Right lobe of liver (tissue), 6 donors: ENCODE results near the gene C6orf120. TPM values are rescaled to one million over a fixed set of nuclear protein-coding genes. Genes with fewer than 3 reads are reported as not detected.

Experiments used
- ATAC-seq, 4 donors: fragments of 200-7000 bp; cut with Tn5 transposase; one replicate each; pipeline ENCODE4 v1.9.1; 2020; ENCODE audit warnings: mild to moderate bottlenecking in 4 of 4, moderate library complexity in 4 of 4
- DNase-seq, 3 donors: peaks; one replicate each; pipeline ENCODE4 v3.0.0-alpha.2; 2020
- H3K27ac ChIP-seq, 3 donors: fragments of 200-600 bp; one replicate each; pipeline ENCODE4 v1.8.0; 2022
- H3K27me3 ChIP-seq, 2 donors: fragments of 200-600 bp; one replicate each; pipeline ENCODE4 v1.8.0; 2022
- H3K36me3 ChIP-seq, 4 donors: fragments of 200-600 bp; sonication (generic) in 1 of 4; one replicate each; pipeline versions ENCODE4 v1.5.1 to v1.8.0; 2017 to 2022; ENCODE audit warnings: control low read depth in 1 of 4
- H3K4me1 ChIP-seq, 4 donors: fragments of 200-600 bp; sonication (generic) in 1 of 4; one replicate each; pipeline versions ENCODE4 v1.5.1 to v1.8.0; 2017 to 2022; ENCODE audit warnings: control low read depth in 1 of 4
- H3K4me3 ChIP-seq, 3 donors: fragments of 200-600 bp; one replicate each; pipeline ENCODE4 v1.8.0; 2022
- H3K9me3 ChIP-seq, 4 donors: fragments of 200-600 bp; sonication (generic) in 1 of 4; one replicate each; pipeline versions ENCODE4 v1.5.1 to v1.8.0; 2017 to 2022; ENCODE audit warnings: control low read depth in 1 of 4
- POLR2A ChIP-seq: fragments of 450-650 bp; IDR thresholded peaks from one replicate; pipeline ENCODE4 v1.6.1; 2017; ENCODE audit warnings: antibody characterized with exemption, mild to moderate bottlenecking
- WGBS: methylation state at CpG from one replicate; pipeline ENCODE4 v1.1.6; 2018; ENCODE audit warnings: low coverage, low lambda C conversion rate; ENCODE audit not compliant: insufficient coverage; ENCODE audit errors: missing lambda C conversion rate; 5-methylcytosine and 5-hydroxymethylcytosine counted together
- intact Hi-C, 2 donors: fragments of 100-400 bp; cut with DNase I; formaldehyde crosslinking; loops; one replicate each; pipeline versions ENCODE4 v1.11.2 to v1.14.1; 2022
- total RNA-seq, 6 experiments: library from RNA; depleted of rRNA in 2 of 6; stranded (reverse); fragments of >200 nt in 2 of 6; fragmentation: NEBNext Ultra II Directional in 3 of 6; extraction: Animal tissue kit (Norgen Biotek cat#: 25700) in 3 of 6; gene quantifications; one replicate each; pipeline versions ENCODE4 v1.1.0 to v1.2.4, GENCODE V29; 2016 to 2023
- TF ChIP-seq, protein P1 (sequence below), 4 donors: fragments of 200-600 bp in 3 of 4; fragments of 450-650 bp in 1 of 4; IDR thresholded peaks; one replicate each; pipeline versions ENCODE4 v1.5.1 to v1.8.0; 2016 to 2022; ENCODE audit warnings: antibody characterized with exemption in 4 of 4, mild to moderate bottlenecking in 2 of 4
- donor health status: DM: no; HTN: yes; CAD: no.
- donor health status: DM: no; HTN: no; CAD: no.
- donor health status: DM: no; HTN: no; CAD: no.
- donor health status: DM: no; HTN: yes; CAD: no.
- donor health status: DM: no; HTN: yes; CAD: no.

C6orf120 gene
- total RNA-seq, 6 experiments from 2014 or later = 17.2 to 38.2 (median 22.6) TPM

DNA sequence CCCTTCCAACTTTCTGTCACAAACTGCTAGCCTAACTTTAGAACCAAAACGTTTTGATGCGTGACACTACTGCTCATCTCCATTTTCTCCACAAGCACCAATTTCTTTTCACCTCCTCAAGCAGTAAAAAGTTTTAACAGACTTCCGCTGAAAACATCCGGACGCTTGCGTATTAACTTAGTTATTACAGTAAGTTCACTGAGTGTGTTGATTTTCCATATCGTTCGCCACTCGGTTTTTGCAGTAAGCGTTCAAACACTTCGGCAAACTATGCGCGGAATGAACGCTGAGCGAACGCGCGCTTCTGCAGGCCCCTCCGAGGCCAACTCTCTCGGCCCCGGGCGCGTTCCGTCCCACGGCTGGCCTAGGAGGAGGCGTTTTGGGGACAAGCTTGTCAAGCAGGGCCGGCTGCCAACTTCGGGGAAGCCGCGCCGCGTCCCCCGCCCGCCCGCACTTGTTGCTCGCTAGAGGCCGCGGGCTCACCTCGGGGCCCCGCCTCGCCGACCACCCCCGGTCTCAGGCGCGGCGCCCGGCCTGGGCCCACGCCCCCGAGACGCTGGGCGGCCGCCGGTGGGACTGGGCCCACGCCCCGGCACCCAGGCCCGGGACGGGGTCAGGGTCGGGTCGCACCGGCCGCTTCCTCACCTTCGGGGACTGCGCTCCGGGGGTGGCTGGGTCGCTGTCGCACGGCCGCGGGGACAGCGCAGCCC is 21.4 kb downstream of the C6orf120 start:
- TF ChIP-seq, protein P1, sequence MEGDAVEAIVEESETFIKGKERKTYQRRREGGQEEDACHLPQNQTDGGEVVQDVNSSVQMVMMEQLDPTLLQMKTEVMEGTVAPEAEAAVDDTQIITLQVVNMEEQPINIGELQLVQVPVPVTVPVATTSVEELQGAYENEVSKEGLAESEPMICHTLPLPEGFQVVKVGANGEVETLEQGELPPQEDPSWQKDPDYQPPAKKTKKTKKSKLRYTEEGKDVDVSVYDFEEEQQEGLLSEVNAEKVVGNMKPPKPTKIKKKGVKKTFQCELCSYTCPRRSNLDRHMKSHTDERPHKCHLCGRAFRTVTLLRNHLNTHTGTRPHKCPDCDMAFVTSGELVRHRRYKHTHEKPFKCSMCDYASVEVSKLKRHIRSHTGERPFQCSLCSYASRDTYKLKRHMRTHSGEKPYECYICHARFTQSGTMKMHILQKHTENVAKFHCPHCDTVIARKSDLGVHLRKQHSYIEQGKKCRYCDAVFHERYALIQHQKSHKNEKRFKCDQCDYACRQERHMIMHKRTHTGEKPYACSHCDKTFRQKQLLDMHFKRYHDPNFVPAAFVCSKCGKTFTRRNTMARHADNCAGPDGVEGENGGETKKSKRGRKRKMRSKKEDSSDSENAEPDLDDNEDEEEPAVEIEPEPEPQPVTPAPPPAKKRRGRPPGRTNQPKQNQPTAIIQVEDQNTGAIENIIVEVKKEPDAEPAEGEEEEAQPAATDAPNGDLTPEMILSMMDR (IDR thresholded peaks at IDR 0.05) = no peak
- peak; percentile 37 for TF ChIP-seq POLR2A
- Histone ChIP-seq H3K9me3 (no peaks in the 10 kb centered on the region), H3K4me3 (peak overlapping the region; percentile 53 to 73 (median 66)), H3K4me1 (peaks cover 0 to 21% (median 8%) of the 10 kb centered on the region in 4 donors), H3K27me3 (no peaks in the 10 kb centered on the region), H3K27ac (peak overlapping the region; percentile 75 to 90 (median 88)), H3K36me3 (no peaks in the 10 kb centered on the region)
- 0% methylated on average over 27 of the region's 70 CpGs for WGBS
- DNase-seq = peak; percentile 86 to 89 (median 89)
- peak; percentile 63 to 76 (median 75) for ATAC-seq
- intact Hi-C loops = no loop called here

DNA sequence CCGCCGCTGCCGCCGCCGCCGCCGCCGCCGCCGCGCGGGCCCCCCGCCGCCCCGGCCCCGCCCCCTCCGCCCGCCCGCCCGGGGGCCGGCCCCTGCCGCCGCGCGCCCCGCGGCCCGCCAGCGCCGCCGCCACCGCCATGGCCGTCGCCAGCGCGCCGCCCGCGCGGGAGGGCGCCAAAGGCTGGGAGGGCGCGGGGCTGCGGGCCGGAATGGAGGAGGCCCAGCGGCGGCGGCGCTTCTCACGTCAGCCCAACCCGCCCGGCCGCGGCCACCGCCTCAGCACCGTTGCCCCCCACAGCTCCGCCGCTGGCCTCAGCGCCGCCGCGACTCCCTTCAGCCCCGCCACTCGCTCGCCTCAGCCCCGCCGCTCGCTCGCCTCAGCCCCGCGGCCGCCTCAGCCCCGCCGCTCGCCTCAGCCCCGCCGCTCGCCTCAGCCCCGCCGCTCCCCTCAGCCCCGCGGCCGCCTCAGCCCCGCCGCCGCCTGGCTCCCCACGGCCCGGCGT is 22.1 kb downstream of the C6orf120 start:
- TF ChIP-seq, protein P1 (IDR thresholded peaks at IDR 0.05) = no peak
- TF ChIP-seq POLR2A = peak; percentile 18
- Histone ChIP-seq H3K4me1 (peaks cover 0 to 21% (median 8%) of the 10 kb centered on the region in 4 donors), H3K4me3 (peak overlapping the region in 2 of 3 donors; percentile 46 to 65), H3K27me3 (no peaks in the 10 kb centered on the region), H3K36me3 (no peaks in the 10 kb centered on the region), H3K27ac (peak overlapping the region; percentile 39 to 88 (median 52)), H3K9me3 (no peaks in the 10 kb centered on the region)
- intact Hi-C loops = no loop called here
- peak; percentile 54 to 63 (median 54) for DNase-seq
- under 1% methylated on average over 34 of the region's 89 CpGs for WGBS
- ATAC-seq = peak; percentile 10 to 45 (median 38)

DNA sequence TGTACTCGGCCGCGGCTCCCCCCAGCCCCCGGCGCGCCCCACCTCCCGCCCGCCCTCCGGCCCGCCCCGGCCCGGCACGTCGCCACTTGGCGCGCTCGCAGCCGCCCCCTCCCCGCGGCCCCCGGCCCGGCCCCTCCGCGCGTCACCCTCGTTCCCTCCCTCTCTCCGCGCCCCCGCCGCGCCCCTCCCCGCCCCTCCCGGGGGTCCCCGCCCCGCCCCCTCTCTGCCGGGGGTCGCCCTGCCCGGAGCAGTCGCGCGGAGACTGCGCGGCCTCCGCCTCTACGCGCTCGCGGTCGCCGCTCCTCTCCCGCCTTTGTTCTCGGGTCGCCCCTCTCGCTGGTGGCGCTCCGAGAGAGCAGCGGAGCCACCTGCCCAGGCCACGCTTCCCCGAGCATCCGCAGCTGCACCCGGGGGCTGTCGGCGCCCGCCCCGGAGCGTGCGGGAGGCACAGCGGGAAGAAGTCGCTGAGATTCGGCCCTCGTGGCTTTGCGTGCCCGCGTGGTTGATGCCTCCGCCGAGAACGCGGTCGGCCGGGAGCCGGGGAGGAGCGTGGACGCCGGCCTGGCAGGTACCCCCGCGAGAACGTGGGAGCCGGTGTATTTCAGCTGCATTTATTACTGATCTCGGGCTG is 22.7 kb downstream of the C6orf120 start, which contains the start of gene PHF10:
Gene PHF10 (minus strand): TSS at position 7 of the 631 bp plus-strand sequence. CDS start 569 bp downstream, outside the sequence.
- DNase-seq = peak; percentile 63 to 66 (median 65)
- Histone ChIP-seq H3K9me3 (no peaks in the 10 kb centered on the region), H3K36me3 (no peaks in the 10 kb centered on the region), H3K4me3 (peak within 1 kb of the TSS; percentile 53 to 73 (median 66)), H3K27ac (peak within 1 kb of the TSS; percentile 80 to 94 (median 88)), H3K27me3 (no peaks in the 10 kb centered on the region), H3K4me1 (peaks cover 0 to 21% (median 8%) of the 10 kb centered on the region in 4 donors)
- peak; percentile 21 to 58 (median 51) for ATAC-seq
- TF ChIP-seq POLR2A = no peak
- TF ChIP-seq, protein P1 (IDR thresholded peaks at IDR 0.05) = no peak
- intact Hi-C loops = no loop called here
- no CpG with 5 or more reads among the region's 89 CpGs for WGBS

DNA sequence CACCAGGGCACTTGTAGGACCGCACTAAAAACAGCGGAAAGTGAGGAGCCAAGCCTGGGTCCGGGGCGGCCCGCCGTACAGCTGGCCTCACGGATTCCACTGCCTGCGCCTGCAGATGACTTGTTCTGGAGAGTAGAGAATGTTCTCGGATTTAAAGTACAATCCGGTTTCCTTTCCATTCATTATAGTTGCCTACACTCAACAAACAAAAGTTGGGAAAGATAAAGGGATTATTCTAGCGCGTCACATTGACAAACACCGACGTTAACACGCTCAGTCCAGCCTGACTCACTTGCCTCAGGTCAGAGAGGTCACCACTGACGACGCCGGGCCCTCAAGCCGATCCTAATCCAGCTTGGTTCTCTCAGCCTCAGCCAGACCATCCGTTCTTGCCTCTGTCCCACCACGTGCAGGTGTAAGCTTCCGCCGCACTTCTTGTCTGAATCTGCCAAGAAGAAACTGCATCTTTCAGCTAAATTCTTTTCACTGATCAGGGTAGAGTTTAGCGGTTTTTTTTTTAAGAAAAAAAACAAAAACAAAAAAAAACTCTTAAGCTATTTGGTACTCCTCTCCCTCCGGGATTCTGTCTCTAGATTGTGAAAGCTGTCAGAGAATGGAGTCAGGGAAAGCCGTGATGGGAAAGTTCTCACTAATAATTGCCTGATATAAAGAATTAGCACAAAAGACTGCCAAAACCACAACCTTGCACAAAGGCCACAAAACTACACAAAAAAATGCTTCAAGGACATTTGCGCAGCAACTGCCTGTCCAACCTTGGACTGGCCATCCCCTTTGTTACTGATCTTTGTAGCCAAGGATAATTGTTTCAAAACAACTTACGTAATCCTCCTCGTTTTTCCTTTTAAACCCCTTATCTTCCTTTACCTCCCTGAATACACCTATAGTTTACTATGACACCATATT is 23.5 kb downstream of the C6orf120 start:
- Histone ChIP-seq H3K27me3 (no peaks in the 10 kb centered on the region), H3K36me3 (no peaks in the 10 kb centered on the region), H3K27ac (peak overlapping the region; percentile 80 to 94 (median 83)), H3K9me3 (no peaks in the 10 kb centered on the region), H3K4me3 (peak overlapping the region; percentile 49 to 65 (median 60)), H3K4me1 (peaks cover 0 to 21% (median 8%) of the 10 kb centered on the region in 4 donors)
- DNase-seq (peak; percentile 56 to 83 (median 63)), ATAC-seq (peak; percentile 45 to 79 (median 66))
- 27% methylated on average over 23 of the region's 29 CpGs for WGBS
- intact Hi-C loops = no loop called here
- TF ChIP-seq POLR2A = peak; percentile 68
- TF ChIP-seq, protein P1 (IDR thresholded peaks at IDR 0.05) = no peak
